T-helper 9 cell (primary cell): Measurements from ENCODE around the gene RNF7.
"Not testable (repeated sequence)": the region's sequence is repeated elsewhere in the genome, so short reads cannot be mapped to it uniquely, and the experiment has no call there.

Source experiments
- DNase-seq: peaks from one replicate; pipeline ENCODE4 v3.0.0-alpha.2; 2020

RNF7 gene

GRCh38 chr3:141735770-141736465 is 2.2 kb upstream of the RNF7 start:
- DNase-seq: no peak

GRCh38 chr3:141737093-141737492 is 1.0 kb upstream of the RNF7 start:
- DNase-seq: no peak

- no peak for DNase-seq
Measured at GRCh38 chr3:141737678-141738021, 448 bp upstream of the RNF7 start.

DNA sequence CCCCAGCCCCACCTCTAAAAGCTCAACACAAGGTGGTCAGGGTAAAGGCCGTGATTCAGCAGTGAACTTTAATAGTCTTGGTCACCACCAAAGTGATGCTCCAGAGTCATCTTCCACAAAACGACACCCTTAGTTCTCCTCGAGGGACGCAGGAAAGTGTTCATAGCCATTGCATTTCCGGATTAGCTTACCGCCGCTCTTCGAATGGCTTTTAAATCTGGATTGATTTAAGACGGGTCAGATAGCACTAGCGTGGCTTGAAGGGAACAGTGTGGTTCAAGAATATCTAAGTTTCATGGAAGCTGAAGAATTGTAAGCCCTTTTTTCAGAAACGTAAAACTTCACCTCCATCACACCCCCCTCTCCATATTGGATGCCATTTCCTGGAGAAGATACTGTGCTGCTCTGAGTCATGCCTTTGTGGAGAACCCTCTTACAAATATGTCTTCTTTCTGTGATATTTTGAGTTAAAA is 829 bp downstream of the RNF7 start:
- no peak for DNase-seq

DNA sequence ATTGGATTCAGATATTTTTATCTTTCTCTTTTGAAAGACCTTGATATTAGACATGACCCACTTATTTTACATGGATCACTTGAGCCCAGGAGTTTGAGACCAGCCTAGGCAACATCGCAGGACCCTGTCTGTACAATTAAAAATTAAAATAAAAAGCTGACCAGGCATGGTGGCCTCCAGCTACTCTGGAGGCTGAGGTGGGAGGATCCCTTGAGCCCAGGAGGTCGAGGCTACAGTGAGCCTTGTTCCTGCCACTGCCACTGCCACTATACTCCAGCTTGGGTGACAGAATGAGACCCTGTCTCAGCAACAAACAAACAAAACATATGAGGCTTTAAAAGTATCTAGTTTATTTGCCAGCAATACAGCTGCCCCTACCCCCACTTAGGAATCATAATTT is 1.6 kb downstream of the RNF7 start:
- no peak for DNase-seq

DNA sequence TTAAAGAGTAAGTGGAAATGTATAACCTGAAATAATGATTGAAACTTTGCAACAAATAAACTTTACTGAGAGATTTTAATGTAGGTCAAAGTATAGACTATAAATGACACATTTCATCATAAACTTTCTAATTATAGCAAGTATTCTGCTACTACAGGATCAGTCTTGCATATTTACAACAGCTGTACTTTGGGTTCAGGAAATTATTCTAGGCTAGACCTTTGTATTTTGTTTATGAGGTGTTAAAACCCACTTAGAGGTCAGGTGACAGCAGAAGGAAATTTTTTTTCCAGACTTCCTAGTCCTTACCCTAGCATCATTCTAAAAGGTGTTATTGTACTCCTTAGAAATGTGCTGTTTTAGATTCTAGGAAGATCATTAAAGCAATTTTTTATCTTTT is 2.3 kb downstream of the RNF7 start:
- DNase-seq: no peak

- DNase-seq: no peak
Measured at GRCh38 chr3:141743305-141743704, 5.2 kb downstream of the RNF7 start.

- no peak for DNase-seq
Measured at GRCh38 chr3:141746962-141747361, 8.9 kb downstream of the RNF7 start.

- no peak for DNase-seq
Measured at GRCh38 chr3:141753399-141753798, 15.3 kb downstream of the RNF7 start.

DNA sequence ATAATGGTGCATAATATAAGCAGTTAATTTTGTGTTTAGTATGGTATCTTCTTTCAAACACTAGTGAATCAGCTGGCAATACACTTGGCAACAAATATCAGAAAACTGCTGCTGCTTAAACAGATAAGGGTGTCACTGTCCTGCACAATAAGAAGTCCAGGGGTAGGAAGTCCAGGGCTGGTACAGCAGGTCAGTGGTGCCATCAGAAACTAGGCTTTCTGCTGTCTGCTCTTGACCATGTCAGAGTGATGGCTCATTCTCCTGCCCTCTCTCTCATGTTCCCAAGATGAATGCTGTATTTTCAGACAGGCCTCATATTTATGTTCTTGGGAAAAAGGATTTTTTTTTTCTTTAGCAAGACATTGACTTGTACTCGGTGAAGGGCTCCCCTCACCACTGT is 15.9 kb downstream of the RNF7 start:
- DNase-seq: no peak

DNA sequence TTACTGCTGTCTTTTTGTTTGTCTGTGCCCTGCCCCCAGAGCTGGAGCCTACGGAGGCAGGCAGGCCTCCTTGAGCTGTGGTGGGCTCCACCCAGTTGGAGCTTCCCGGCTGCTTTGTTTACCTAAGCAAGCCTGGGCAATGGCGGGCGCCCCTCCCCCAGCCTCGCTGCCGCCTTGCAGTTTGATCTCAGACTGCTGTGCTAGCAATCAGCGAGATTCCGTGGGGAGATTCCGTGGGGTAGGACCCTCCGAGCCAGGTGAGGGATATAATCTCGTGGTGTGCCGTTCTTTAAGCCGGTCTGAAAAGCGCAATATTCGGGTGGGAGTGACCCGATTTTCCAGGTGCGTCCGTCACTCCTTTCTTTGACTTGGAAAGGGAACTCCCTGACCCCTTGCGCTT is 24.5 kb downstream of the RNF7 start:
- not testable (repeated sequence) for DNase-seq

DNA sequence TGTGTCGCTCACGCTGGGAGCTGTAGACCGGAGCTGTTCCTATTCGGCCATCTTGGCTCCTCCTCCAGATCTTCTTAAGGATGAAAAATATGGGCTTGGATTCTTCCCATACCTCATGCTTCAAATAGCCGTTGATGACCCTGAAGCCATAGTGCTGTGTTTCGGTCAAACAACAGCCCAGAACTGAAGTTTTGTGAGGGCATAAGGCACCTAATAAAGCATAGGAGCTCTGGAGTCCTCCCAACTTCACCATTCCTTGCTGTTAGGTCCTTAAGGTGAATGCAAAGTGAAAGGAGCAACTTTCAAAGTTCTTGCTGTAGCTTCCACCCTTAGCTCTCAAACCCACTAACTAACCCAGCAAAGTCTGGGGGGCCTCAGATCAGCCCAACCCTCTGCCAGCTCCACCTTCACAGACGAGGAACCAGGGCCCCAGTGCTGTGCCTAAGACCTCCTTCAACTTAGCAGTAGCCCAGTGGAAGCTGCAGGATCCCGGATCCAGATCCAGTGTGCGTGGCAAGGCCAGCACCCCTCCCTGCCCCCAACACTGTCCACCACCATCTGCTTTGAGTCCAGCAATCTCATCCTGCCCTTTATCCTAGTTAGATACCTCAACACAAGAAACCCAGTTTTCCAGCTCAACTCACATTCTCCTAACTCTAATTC is 25.1 kb downstream of the RNF7 start, which contains the start of gene GRK7:
Gene GRK7, plus strand, starts transcription at position 321 of the 663 bp plus-strand sequence. CDS start 14,877 bp downstream, outside the sequence.
- no peak for DNase-seq

DNA sequence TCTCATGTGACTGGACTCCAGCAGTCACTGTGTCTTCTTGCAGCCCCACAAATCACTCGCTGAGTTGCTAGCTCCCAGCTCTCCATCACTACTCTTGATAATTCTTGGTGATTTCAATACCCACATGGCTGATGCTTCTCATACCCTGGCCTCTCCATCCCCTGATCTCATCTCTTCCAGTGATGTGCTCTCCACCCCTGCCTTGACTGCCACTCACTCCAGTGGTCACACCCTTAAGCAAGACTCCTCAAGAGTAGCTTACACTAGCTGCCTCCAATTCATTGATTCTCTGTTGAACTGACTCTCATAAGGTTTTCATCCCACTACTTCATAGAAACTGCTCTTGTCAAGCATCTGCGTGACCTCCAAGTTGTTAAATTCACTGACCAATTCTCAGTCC is 25.9 kb downstream of the RNF7 start:
- no peak for DNase-seq

DNA sequence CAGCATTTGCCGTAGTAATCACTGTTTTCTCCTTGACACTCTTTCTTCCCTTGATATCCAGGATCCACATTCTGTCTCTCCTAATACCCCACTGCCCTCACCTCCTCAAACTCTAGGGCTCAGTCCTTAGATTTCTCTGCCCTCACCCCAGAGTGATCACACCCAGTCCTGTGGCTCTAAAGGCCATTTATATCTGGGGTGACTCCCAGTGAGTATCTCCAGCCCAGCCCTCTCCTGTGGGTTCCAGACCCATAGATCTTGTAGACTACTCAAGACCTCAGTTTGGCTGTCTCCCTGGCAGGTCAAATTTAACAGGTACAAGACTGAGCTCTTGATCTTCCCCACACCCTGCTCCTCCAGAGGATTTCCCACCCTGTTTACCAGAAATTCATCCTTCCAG is 26.4 kb downstream of the RNF7 start:
- no peak for DNase-seq

DNA sequence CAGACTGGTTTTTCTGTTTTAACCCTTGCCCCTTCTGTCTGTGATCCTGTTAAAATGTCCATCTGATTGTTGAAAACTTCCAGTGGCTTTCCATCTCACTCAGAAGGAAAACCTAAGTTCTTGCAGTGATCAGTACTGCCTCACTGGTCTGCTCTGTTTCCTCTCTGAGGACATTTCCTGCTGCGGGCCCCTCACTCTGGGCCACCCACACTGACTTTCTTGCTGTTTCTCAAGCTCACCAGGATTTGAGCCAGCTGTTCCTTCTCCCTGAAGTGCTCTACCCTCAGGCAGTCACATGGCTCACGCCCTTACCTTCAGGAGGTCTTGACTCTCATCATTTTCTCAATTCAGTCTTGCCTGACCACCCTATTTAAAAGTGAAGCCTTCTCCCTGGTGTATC is 26.9 kb downstream of the RNF7 start:
- DNase-seq: no peak

GRCh38 chr3:141767066-141767465 is 29.0 kb downstream of the RNF7 start:
- DNase-seq: no peak

GRCh38 chr3:141769221-141769894 is 31.3 kb downstream of the RNF7 start:
- DNase-seq: no peak

DNA sequence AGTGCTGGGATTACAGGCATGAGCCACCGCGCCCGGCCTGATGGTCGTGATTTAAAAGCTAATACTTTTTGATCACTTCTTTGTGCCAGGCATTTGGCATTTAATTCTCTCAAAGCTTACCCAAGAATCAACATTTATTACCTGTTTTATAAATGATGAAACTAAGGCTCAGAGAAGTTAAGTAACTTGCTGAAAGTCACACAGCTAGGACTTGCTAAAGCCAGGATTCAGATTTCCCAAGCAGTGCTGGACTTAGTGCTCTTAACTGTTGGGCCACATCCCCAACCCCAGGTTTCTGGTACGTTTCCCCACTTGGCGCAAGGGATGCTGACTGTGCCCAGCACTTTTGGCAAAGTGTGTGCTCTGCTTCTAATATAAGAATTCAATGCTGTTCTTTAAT is 35.6 kb downstream of the RNF7 start:
- DNase-seq: no peak

- DNase-seq: no peak
Measured at GRCh38 chr3:141776376-141776775, 38.3 kb downstream of the RNF7 start.

DNA sequence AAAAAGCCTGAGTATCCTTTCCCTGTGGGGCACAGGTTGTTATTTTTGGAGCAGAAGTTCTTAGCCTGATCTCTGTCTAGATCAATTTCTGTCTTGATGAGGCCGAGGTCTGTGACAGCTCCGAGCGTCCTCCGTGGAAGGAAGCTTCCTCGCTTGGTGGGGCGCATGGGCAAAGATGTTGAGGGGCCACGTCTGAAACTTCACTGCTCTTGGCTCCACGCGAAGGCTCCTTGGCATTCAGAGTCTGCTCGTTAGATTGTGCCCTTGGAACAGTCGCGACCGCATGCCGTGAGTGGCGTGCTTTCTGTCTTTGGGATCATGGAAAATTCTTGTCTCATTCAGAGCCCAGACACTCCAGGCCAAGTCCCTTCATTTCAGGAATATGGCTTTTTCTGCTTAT is 38.8 kb downstream of the RNF7 start:
- DNase-seq: no peak

GRCh38 chr3:141777957-141778813 is 40.1 kb downstream of the RNF7 start:
- DNase-seq: no peak

GRCh38 chr3:141779667-141780066 is 41.6 kb downstream of the RNF7 start:
- no peak for DNase-seq

- DNase-seq: no peak
Measured at GRCh38 chr3:141782386-141782932, 44.4 kb downstream of the RNF7 start.
